ENCODE results near the gene PDSS2.

DNA sequence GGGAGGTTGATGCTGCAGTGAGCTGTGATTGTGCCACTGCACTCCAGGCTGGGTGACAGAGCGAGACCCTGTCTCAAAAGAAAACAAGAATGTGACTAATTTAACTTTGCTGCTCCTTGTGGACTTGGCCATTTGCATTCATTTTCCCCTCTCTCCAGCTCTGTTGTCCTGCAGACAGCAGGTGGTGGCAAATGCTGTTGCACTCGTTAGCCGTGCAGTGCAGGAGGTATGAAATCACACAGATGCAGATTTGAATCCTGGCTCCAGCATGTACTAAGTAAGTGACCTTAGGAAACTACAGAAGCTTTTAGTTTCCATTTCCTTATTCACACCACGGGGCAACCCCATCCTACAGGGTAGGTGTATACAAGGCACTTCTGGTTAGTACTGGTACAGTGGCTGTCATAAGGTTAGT lies 334.4 kb downstream of the PDSS2 start:
- TF ChIP-seq POLR2AphosphoS5 (IDR thresholded peaks at IDR 0.05; ENCODE audit: low read depth, low read length), result no peak
- TF ChIP-seq, protein P1, sequence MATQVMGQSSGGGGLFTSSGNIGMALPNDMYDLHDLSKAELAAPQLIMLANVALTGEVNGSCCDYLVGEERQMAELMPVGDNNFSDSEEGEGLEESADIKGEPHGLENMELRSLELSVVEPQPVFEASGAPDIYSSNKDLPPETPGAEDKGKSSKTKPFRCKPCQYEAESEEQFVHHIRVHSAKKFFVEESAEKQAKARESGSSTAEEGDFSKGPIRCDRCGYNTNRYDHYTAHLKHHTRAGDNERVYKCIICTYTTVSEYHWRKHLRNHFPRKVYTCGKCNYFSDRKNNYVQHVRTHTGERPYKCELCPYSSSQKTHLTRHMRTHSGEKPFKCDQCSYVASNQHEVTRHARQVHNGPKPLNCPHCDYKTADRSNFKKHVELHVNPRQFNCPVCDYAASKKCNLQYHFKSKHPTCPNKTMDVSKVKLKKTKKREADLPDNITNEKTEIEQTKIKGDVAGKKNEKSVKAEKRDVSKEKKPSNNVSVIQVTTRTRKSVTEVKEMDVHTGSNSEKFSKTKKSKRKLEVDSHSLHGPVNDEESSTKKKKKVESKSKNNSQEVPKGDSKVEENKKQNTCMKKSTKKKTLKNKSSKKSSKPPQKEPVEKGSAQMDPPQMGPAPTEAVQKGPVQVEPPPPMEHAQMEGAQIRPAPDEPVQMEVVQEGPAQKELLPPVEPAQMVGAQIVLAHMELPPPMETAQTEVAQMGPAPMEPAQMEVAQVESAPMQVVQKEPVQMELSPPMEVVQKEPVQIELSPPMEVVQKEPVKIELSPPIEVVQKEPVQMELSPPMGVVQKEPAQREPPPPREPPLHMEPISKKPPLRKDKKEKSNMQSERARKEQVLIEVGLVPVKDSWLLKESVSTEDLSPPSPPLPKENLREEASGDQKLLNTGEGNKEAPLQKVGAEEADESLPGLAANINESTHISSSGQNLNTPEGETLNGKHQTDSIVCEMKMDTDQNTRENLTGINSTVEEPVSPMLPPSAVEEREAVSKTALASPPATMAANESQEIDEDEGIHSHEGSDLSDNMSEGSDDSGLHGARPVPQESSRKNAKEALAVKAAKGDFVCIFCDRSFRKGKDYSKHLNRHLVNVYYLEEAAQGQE (IDR thresholded peaks at IDR 0.05; ENCODE audit: insufficient read depth in 1 of 2, low read depth in 2 of 2, low read length in 2 of 2), result no peak
- TF ChIP-seq SIN3A (IDR thresholded peaks at IDR 0.05; ENCODE audit: borderline replicate concordance, insufficient read depth, low read length), result no peak
- no peak for TF ChIP-seq TAF1 (IDR thresholded peaks at IDR 0.05; ENCODE audit: borderline replicate concordance, insufficient read depth, low read length)
- no peak for TF ChIP-seq FOXP2 (optimal IDR thresholded peaks at IDR 0.05; ENCODE audit: borderline replicate concordance, extremely low read depth, extremely low read length, insufficient read depth)

Data from PFSK-1 (cell line).